ENCODE results near the gene NDUFA13. TPM values are rescaled to one million over a fixed set of nuclear protein-coding genes. Genes with fewer than 3 reads are reported as not detected.

NDUFA13 gene
- total RNA-seq, 1 donor from 2014 or later, result 342 TPM

DNA sequence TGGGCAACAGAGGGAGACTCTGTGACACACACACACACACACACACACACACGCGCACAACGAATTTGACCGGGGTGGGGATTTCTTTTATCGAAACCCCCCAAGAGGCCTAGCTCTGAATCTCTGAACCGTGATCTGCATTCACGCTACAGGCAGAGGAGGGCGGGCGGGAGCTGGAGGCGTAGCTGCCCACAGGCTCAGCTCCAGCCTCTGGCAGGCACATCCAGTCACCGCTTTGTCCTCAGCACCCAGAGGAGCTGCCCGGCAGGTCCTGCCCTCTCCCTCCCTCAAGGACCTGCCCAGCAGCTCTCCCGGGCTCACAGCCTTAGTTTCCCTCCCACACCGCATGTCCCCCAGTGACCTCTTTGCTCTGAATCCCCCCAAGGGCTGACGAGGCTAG, 42.0 kb downstream of the NDUFA13 start:
- DNase-seq (ENCODE audit: low spot score in 2 of 2, unreplicated experiment in 2 of 2), result no peak
- H3K9me3 Mint-ChIP-seq, result no peaks in the 10 kb centered on the region
- H3K36me3 Mint-ChIP-seq, result peaks cover 10% of the 10 kb centered on the region
- H3K4me1 Mint-ChIP-seq, result no peaks in the 10 kb centered on the region
- H3K27ac Mint-ChIP-seq, result no peak overlapping the region
- no peak overlapping the region for H3K4me3 Mint-ChIP-seq
- TF ChIP-seq, protein P1, sequence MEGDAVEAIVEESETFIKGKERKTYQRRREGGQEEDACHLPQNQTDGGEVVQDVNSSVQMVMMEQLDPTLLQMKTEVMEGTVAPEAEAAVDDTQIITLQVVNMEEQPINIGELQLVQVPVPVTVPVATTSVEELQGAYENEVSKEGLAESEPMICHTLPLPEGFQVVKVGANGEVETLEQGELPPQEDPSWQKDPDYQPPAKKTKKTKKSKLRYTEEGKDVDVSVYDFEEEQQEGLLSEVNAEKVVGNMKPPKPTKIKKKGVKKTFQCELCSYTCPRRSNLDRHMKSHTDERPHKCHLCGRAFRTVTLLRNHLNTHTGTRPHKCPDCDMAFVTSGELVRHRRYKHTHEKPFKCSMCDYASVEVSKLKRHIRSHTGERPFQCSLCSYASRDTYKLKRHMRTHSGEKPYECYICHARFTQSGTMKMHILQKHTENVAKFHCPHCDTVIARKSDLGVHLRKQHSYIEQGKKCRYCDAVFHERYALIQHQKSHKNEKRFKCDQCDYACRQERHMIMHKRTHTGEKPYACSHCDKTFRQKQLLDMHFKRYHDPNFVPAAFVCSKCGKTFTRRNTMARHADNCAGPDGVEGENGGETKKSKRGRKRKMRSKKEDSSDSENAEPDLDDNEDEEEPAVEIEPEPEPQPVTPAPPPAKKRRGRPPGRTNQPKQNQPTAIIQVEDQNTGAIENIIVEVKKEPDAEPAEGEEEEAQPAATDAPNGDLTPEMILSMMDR (IDR thresholded peaks at IDR 0.05; ENCODE audit: unreplicated experiment), result no peak
- H3K27me3 Mint-ChIP-seq (ENCODE audit: low read depth), result no peaks in the 10 kb centered on the region

DNA sequence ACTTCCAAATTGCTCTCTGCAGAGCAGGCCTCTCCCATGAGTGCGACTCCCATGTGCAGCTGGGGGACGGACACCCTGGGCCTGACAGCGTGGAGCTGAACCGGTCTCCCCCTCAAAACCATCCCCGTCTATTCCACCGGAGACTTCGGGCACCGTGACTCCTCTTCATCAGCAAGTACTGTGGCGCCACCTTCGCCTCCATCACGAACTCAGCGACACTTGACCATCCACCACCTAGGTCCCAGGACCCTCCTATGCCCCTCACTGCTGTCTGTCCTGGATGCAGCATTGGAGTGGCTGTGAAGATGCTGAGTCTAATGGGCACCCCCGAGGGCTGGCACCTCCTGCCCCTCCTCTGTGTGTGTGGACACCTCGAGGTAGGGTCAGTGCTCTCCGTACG, 42.6 kb downstream of the NDUFA13 start:
- peaks cover 10% of the 10 kb centered on the region for H3K36me3 Mint-ChIP-seq
- no peaks in the 10 kb centered on the region for H3K27me3 Mint-ChIP-seq (ENCODE audit: low read depth)
- DNase-seq (ENCODE audit: low spot score in 2 of 2, unreplicated experiment in 2 of 2), result no peak
- H3K9me3 Mint-ChIP-seq, result no peaks in the 10 kb centered on the region
- H3K4me3 Mint-ChIP-seq, result no peak overlapping the region
- H3K4me1 Mint-ChIP-seq, result no peaks in the 10 kb centered on the region
- H3K27ac Mint-ChIP-seq, result no peak overlapping the region
- TF ChIP-seq, protein P1 (IDR thresholded peaks at IDR 0.05; ENCODE audit: unreplicated experiment), result no peak

DNA sequence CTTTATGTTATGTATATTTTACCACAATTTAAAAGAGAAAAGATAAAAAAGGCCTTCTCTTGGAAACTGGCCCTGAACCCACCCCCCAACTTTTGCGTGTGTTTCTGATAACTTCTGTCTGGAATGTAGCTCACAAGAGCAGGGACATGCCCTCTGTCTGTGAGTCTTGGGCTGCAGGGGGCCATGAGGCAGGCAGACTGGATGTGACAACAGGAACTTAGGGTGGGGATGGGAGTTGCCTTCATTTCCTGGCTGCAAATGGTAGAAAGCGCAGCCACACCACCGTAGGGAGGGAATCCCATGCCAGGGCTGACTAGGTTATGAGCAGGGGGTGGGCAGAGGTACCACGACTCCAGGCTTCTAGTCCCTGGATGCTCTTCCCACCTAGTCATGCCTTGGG, 43.9 kb downstream of the NDUFA13 start:
- no peak overlapping the region for H3K27ac Mint-ChIP-seq

DNA sequence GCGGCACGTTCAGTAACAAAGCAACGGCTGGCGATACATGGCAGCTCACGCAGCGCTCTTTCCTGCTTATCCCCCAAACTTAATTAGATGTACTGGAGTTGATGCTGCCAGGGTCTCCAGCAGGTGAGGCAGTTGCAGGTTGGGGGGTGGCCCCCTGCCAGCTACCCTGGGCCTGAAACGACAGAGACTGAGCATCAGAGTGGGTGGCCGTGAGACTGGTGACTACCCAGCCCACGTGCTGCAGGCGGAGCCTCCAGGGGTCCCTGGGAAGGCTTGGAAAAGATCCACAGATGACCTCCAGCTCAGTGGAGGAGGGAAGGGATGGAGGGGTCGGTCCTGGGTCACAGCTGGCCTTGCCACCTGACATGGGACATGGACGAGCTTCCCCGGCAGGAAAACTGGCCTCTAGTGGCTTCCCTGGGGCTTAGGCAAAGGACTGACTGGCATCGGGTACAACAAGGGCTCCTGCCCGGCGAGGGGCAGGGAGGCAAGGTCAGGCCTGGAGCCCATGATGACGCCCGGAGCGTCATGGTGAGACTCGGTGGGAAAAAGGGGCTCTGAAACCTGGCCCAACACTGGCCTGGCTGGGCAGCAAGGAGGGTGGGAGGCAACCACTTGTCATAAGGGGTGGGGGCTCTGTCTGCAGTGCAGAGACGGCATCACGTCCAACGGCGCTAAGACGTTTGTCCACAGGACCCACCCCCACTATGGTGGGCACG, 46.1 kb downstream of the NDUFA13 start:
- Mint-ChIP-seq H3K9me3 (no peaks in the 10 kb centered on the region), H3K4me1 (no peaks in the 10 kb centered on the region), H3K27ac (no peak overlapping the region), H3K4me3 (no peak overlapping the region), H3K27me3 (ENCODE audit: low read depth) (no peaks in the 10 kb centered on the region), H3K36me3 (peaks cover 21% of the 10 kb centered on the region)
- TF ChIP-seq, protein P1 (IDR thresholded peaks at IDR 0.05; ENCODE audit: unreplicated experiment), result no peak
- no peak for DNase-seq (ENCODE audit: low spot score in 2 of 2, unreplicated experiment in 2 of 2)

More for the DNA sequence above, 43.9 kb downstream of the NDUFA13 start:
- peaks cover 17% of the 10 kb centered on the region for H3K36me3 Mint-ChIP-seq
- H3K9me3 Mint-ChIP-seq, result no peaks in the 10 kb centered on the region
- DNase-seq (ENCODE audit: low spot score in 2 of 2, unreplicated experiment in 2 of 2), result no peak
- TF ChIP-seq, protein P1 (IDR thresholded peaks at IDR 0.05; ENCODE audit: unreplicated experiment), result no peak
- no peak overlapping the region for H3K4me3 Mint-ChIP-seq
- no peaks in the 10 kb centered on the region for H3K27me3 Mint-ChIP-seq (ENCODE audit: low read depth)
- H3K4me1 Mint-ChIP-seq, result no peaks in the 10 kb centered on the region

- Mint-ChIP-seq H3K27ac (no peak overlapping the region), H3K27me3 (ENCODE audit: low read depth) (no peaks in the 10 kb centered on the region), H3K36me3 (peaks cover 24% of the 10 kb centered on the region), H3K9me3 (no peaks in the 10 kb centered on the region), H3K4me3 (no peak overlapping the region), H3K4me1 (no peaks in the 10 kb centered on the region)
- no peak for DNase-seq (ENCODE audit: low spot score in 2 of 2, unreplicated experiment in 2 of 2)
- TF ChIP-seq, protein P1 (IDR thresholded peaks at IDR 0.05; ENCODE audit: unreplicated experiment), result no peak
These were observed 46.8 kb downstream of the NDUFA13 start for GRCh38 chr19:19562665-19563347.

Measured in mesothelial cell of epicardium (in vitro differentiated cells).